ENCODE data around the gene ALOX12B. TPM values are rescaled to one million over a fixed set of nuclear protein-coding genes. Genes with fewer than 3 reads are reported as not detected.

Gene ALOX12B
- total and polyA plus RNA-seq, 2 experiments from 2014 or later: 0.16 to 1.4 TPM

- H3K4me3 Mint-ChIP-seq: peak overlapping the region; percentile 34
These were observed 45.9 kb upstream of the ALOX12B start for GRCh38 chr17:8133399-8133798.

GRCh38 chr17:8131844-8132441, 44.4 kb upstream of the ALOX12B start:
- Histone ChIP-seq H3F3A (replicated peaks; ENCODE audit: low read depth) (peaks cover 13% of the 10 kb centered on the region; the same call in 1 of the 2 replicates), H3K36me3 (ENCODE audit: insufficient read depth) (no peaks in the 10 kb centered on the region), H4K20me1 (replicated peaks; ENCODE audit: insufficient read depth) (no peaks in the 10 kb centered on the region), H3K4me2 (no peak overlapping the region), H3K79me2 (replicated peaks; ENCODE audit: insufficient read depth) (no peaks in the 10 kb centered on the region), H3K27me3 (ENCODE audit: insufficient read depth) (peaks cover 55% of the 10 kb centered on the region), H3K4me3 (no peak overlapping the region), H3K4me1 (ENCODE audit: insufficient read depth) (peaks cover 18% of the 10 kb centered on the region), H2AFZ (no peak overlapping the region), H3K27ac (ENCODE audit: low read depth) (no peak overlapping the region), H3K9me2 (ENCODE audit: insufficient read depth) (no peaks in the 10 kb centered on the region)
- Mint-ChIP-seq H3K36me3 (ENCODE audit: low read depth) (no peaks in the 10 kb centered on the region), H3K9me3 (no peaks in the 10 kb centered on the region; the same call in 2 of the 3 replicates), H3K27me3 (ENCODE audit: insufficient read depth, low read depth, poor library complexity) (peaks cover 44% of the 10 kb centered on the region), H3K27ac (no peak overlapping the region), H3K4me3 (no peak overlapping the region), H3K4me1 (peaks cover 17% of the 10 kb centered on the region)
- ATAC-seq (no peak), DNase-seq (ENCODE audit: low spot score) (no peak)
- TF ChIP-seq ZNF114 (CRISPR knock-in tag; IDR thresholded peaks at IDR 0.05) (no peak), REST (IDR thresholded peaks at IDR 0.05; ENCODE audit: unreplicated experiment) (no peak), EZH2phosphoT487 (IDR thresholded peaks at IDR 0.05; ENCODE audit: unreplicated experiment) (no peak), NANOG (IDR thresholded peaks at IDR 0.05; ENCODE audit: borderline replicate concordance) (no peak), STAT1 (IDR thresholded peaks at IDR 0.05; ENCODE audit: unreplicated experiment) (no peak), ETS1 (IDR thresholded peaks at IDR 0.05) (no peak), JUNB (IDR thresholded peaks at IDR 0.05; ENCODE audit: unreplicated experiment) (no peak), CREB1 (CRISPR knock-in tag; IDR thresholded peaks at IDR 0.05; ENCODE audit: low read depth) (no peak), POLR2AphosphoS5 (IDR thresholded peaks at IDR 0.05; ENCODE audit: low read depth) (no peak), ZNF331 (CRISPR knock-in tag; IDR thresholded peaks at IDR 0.05; ENCODE audit: low read depth) (no peak), EZH2 (IDR thresholded peaks at IDR 0.05; ENCODE audit: low read depth, unreplicated experiment) (no peak)

More at GRCh38 chr17:8133399-8133798, 45.9 kb upstream of the ALOX12B start:
- Mint-ChIP-seq H3K27me3 (ENCODE audit: insufficient read depth, low read depth, poor library complexity) (peaks cover 30% of the 10 kb centered on the region), H3K4me1 (peaks cover 13% of the 10 kb centered on the region), H3K9me3 (no peaks in the 10 kb centered on the region; the same call in 2 of the 3 replicates), H3K27ac (peak overlapping the region; percentile 77; the same call in 1 of the 2 replicates), H3K36me3 (ENCODE audit: low read depth) (no peaks in the 10 kb centered on the region)
- Histone ChIP-seq H3K36me3 (ENCODE audit: insufficient read depth) (no peaks in the 10 kb centered on the region), H3F3A (replicated peaks; ENCODE audit: low read depth) (peaks cover 19% of the 10 kb centered on the region), H3K9me2 (ENCODE audit: insufficient read depth) (no peaks in the 10 kb centered on the region), H3K4me2 (peak overlapping the region; percentile 66), H3K27me3 (ENCODE audit: insufficient read depth) (peaks cover 52% of the 10 kb centered on the region), H4K20me1 (replicated peaks; ENCODE audit: insufficient read depth) (no peaks in the 10 kb centered on the region), H3K79me2 (replicated peaks; ENCODE audit: insufficient read depth) (no peaks in the 10 kb centered on the region), H3K4me3 (peak overlapping the region; percentile 35; the same call in 1 of the 2 replicates), H3K4me1 (ENCODE audit: insufficient read depth) (peaks cover 21% of the 10 kb centered on the region), H3K27ac (ENCODE audit: low read depth) (no peak overlapping the region; the same call in 1 of the 2 replicates), H2AFZ (peak overlapping the region; percentile 86)
- DNase-seq (ENCODE audit: low spot score) (peak; percentile 89), ATAC-seq (peak; percentile 88)
- TF ChIP-seq ZNF114 (CRISPR knock-in tag; IDR thresholded peaks at IDR 0.05) (no peak), CREB1 (CRISPR knock-in tag; IDR thresholded peaks at IDR 0.05; ENCODE audit: low read depth) (0 out of 2 replicates have a peak, but pooled peaks have one; percentile 6), POLR2AphosphoS5 (IDR thresholded peaks at IDR 0.05; ENCODE audit: low read depth) (peak; percentile 34; the same call in 1 of the 2 replicates), EZH2 (IDR thresholded peaks at IDR 0.05; ENCODE audit: low read depth, unreplicated experiment) (no peak)

Data from GM23338 (cell line).